CD4-positive, CD25-positive, alpha-beta regulatory T cell (primary cell): Measurements from ENCODE around the gene NFIB. TPM values are rescaled to one million over a fixed set of nuclear protein-coding genes. Genes with fewer than 3 reads are reported as not detected.

Source experiments
- ATAC-seq, 2 donors: fragments of 150-1000 bp; cut with Tn5 transposase; one replicate each; pipeline ENCODE4 v1.10.0; 2021; ENCODE audit warnings: low read depth in 2 of 2, moderate number of reproducible peaks in 2 of 2, moderate library complexity in 1 of 2
- DNase-seq, 3 donors: peaks; one replicate each; pipeline versions ENCODE4 v3.0.0 to v3.0.0-alpha.2; 2012 to 2022; ENCODE audit warnings: mixed read lengths in 1 of 3
- H3K27ac ChIP-seq: one replicate; pipeline ENCODE4 v1.7.0; 2013; ENCODE audit warnings: mild to moderate bottlenecking, low read length; ENCODE audit not compliant: insufficient read depth, poor library complexity, severe bottlenecking
- H3K27me3 ChIP-seq: one replicate; pipeline ENCODE4 v1.7.0; 2013; ENCODE audit warnings: low read length; ENCODE audit not compliant: control insufficient read depth, insufficient read depth
- H3K36me3 ChIP-seq: one replicate; pipeline ENCODE4 v1.7.0; 2013; ENCODE audit warnings: mild to moderate bottlenecking, low read length, moderate library complexity; ENCODE audit not compliant: control insufficient read depth, insufficient read depth
- H3K4me1 ChIP-seq: 2 replicates; pipeline ENCODE4 v1.7.0; 2013; ENCODE audit warnings: mild to moderate bottlenecking, low read length; ENCODE audit not compliant: insufficient read depth, control insufficient read depth, poor library complexity, severe bottlenecking
- H3K4me3 ChIP-seq: one replicate; pipeline ENCODE4 v1.7.0; 2013; ENCODE audit warnings: low read depth, mild to moderate bottlenecking, low read length, moderate library complexity
- H3K9me3 ChIP-seq, 2 experiments: 1 replicate in 1 of 2; 2 replicates in 1 of 2; pipeline ENCODE4 v1.7.0; 2013; ENCODE audit warnings: low read length in 2 of 2, mild to moderate bottlenecking in 1 of 2, moderate library complexity in 1 of 2; ENCODE audit not compliant: control insufficient read depth in 2 of 2
- H3K27ac Mint-ChIP-seq, 3 donors: one replicate each; pipeline ENCODE4 v1.8.0; 2020 to 2022; ENCODE audit warnings: mild to moderate bottlenecking in 3 of 3, mixed read lengths in 3 of 3, moderate library complexity in 2 of 3
- H3K27me3 Mint-ChIP-seq: one replicate; pipeline ENCODE4 v1.8.0; 2022; ENCODE audit warnings: mild to moderate bottlenecking, mixed read lengths
- H3K36me3 Mint-ChIP-seq: one replicate; pipeline ENCODE4 v1.8.0; 2020; ENCODE audit warnings: mixed read lengths
- H3K4me1 Mint-ChIP-seq, 4 donors: one replicate each; pipeline ENCODE4 v1.8.0; 2020 to 2022; ENCODE audit warnings: mixed read lengths in 4 of 4, mild to moderate bottlenecking in 1 of 4
- H3K4me3 Mint-ChIP-seq, 4 donors: one replicate each; pipeline ENCODE4 v1.8.0; 2020 to 2022; ENCODE audit warnings: mild to moderate bottlenecking in 4 of 4, mixed read lengths in 4 of 4, moderate library complexity in 3 of 4
- H3K9me3 Mint-ChIP-seq, 7 donors: one replicate each; pipeline ENCODE4 v1.8.0; 2020 to 2022; ENCODE audit warnings: mixed read lengths in 7 of 7, mild to moderate bottlenecking in 3 of 7, moderate library complexity in 2 of 7
- polyA plus RNA-seq, 4 donors: library from polyadenylated mRNA; unstranded; fragments of 300-500 nt; fragmentation: Illumina TruSeq; gene quantifications; one replicate each; pipeline ENCODE4 v1.2.3, GENCODE V29; 2021
- total RNA-seq: library from RNA; stranded (reverse); gene quantifications from one replicate; pipeline ENCODE4 v1.2.3, GENCODE V29; 2022

Gene NFIB
- total and polyA plus RNA-seq, 5 donors from 2014 or later, result 0.20 TPM; not detected in 4

DNA sequence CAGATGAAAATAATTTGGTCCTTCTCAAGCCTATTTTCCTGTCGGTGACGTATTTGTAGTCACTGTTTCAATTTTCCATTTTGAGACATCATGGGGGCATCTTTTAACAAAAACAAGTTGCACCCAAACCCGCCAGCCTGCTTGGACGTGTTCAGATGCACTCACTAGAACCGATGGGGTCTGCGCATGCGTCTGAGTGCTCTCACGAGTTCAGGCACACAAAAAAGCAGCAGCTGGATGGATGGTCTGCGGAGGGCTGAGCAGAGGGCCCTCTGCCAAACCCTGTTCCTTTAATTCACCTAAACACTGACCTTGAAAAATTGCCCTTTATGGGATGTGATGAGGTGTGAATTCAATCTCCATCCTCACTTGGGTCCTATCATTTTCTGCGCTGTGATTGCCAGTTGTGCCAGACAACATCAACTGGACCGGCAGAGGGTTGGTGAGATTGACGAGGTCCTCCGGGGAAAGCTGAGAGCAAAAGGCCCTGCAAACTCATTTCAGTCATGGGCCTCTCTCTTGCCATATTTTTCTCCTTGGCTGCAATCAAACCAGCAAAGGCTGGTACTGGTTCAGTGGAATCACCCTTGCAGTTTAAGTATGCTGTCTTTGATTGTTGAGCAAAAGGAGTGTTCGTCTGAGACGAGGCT lies 251.9 kb downstream of the NFIB start:
- Mint-ChIP-seq H3K9me3 (peaks cover 0 to 8% (median 2%) of the 10 kb centered on the region in 7 donors), H3K4me3 (no peak overlapping the region), H3K27me3 (no peaks in the 10 kb centered on the region), H3K4me1 (no peaks in the 10 kb centered on the region), H3K36me3 (no peaks in the 10 kb centered on the region), H3K27ac (no peak overlapping the region)
- DNase-seq (no peak), ATAC-seq (no peak)
- Histone ChIP-seq H3K4me1 (no peaks in the 10 kb centered on the region), H3K9me3 (no peaks in the 10 kb centered on the region), H3K4me3 (no peak overlapping the region), H3K27me3 (no peaks in the 10 kb centered on the region), H3K36me3 (no peaks in the 10 kb centered on the region), H3K27ac (no peak overlapping the region)

DNA sequence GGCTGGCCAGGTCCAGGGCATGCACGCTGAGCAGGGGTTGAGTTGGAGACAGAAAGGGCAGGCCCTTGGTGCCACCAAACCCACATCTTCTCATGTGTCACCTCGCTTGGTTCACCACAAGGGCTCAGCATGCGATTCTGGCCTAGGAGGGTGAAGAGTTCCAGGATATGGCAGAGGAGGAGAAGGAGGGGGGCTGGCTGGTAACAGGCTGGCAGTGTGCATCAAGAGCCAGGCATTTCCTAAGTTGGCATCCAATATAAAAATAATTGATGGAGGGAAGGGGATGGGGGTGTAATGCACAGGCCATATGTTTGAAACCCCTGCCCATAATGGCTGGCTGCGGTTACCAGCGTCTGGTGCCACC lies 255.6 kb downstream of the NFIB start:
- Mint-ChIP-seq H3K36me3 (no peaks in the 10 kb centered on the region), H3K27me3 (no peaks in the 10 kb centered on the region), H3K4me1 (no peaks in the 10 kb centered on the region), H3K27ac (no peak overlapping the region), H3K4me3 (no peak overlapping the region), H3K9me3 (peaks cover 0 to 9% (median 1%) of the 10 kb centered on the region in 7 donors)
- Histone ChIP-seq H3K36me3 (no peaks in the 10 kb centered on the region), H3K27me3 (no peaks in the 10 kb centered on the region), H3K9me3 (no peaks in the 10 kb centered on the region), H3K4me3 (no peak overlapping the region), H3K4me1 (no peaks in the 10 kb centered on the region), H3K27ac (no peak overlapping the region)
- no peak for ATAC-seq
- no peak for DNase-seq

DNA sequence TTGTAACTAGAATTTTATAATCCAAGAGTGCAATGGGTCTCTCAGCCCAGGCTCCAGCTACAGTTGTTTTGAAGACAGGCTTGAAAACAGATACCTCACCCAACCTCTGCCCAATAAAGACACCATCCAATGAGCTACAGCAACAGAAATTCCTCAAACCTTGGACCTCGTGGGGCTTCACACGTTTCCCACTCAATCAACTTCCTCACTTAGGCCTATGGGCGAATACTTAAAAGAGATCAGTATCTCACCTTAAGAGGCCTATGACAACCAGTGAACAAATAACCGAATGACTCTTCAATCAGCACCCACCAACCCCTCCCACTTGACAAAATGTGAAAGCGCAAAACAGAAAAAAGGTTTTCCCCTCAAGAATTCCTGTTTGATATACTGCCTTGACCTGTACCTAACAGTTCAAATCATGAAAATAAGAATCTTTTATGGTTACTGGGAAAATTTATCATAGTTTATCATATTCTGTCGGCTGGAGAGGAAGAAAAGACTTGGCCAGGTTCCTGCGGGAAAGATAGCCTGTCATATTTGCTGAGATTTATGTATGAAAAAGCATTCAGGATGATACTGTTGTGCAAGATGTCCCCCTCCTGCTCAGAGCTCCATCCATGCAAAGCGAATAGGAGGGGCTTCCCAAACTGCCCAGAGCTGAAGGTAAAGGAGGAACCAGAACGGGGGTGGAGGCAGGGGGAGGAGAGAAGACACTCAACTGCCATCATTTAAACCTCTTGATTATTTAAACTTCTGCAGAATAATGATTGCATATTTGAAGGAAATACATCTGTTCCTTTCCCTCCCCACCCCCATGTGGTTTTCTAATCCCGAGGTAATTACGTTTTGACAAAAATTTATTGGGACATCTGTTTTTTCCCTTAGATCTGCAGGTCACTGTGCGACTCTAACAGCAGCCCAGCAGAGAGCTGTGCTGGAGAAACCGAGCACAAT lies 256.3 kb downstream of the NFIB start:
- Mint-ChIP-seq H3K27ac (no peak overlapping the region), H3K4me3 (no peak overlapping the region), H3K36me3 (no peaks in the 10 kb centered on the region), H3K9me3 (peaks cover 0 to 9% (median 1%) of the 10 kb centered on the region in 7 donors), H3K4me1 (no peaks in the 10 kb centered on the region), H3K27me3 (no peaks in the 10 kb centered on the region)
- DNase-seq (no peak), ATAC-seq (no peak)
- no peaks in the 10 kb centered on the region for H3K4me1 ChIP-seq
- H3K27me3 ChIP-seq, result no peaks in the 10 kb centered on the region
- no peaks in the 10 kb centered on the region for H3K9me3 ChIP-seq
- H3K4me3 ChIP-seq, result no peak overlapping the region
- no peaks in the 10 kb centered on the region for H3K36me3 ChIP-seq
- H3K27ac ChIP-seq, result no peak overlapping the region

DNA sequence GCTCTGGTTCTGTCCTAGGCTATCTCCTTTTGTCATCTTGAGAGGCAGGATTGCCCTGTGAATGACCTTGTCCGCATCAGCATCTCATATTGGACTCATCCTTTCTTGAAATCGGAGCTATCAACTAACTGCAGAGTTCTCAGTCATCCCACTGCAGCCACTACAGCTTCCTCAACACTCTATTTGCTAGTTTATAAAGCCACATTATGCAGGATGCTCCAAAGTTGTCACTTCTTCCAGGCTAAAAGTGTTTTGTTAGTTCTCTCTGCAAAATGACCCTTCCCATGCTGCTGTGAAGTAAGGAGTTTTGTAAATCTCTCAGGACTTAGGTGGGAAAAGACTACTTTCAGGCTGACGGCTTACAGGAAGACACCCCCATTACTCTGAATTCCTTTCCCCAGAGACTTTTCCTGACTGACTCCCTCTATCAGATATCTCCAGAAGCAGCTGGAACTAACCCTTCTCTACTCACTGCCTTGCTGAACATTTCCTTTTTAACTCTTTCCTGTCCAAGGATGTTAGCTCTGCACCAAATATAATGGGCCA lies 257.6 kb downstream of the NFIB start:
- Histone ChIP-seq H3K9me3 (no peaks in the 10 kb centered on the region), H3K36me3 (no peaks in the 10 kb centered on the region), H3K27ac (no peak overlapping the region), H3K27me3 (no peaks in the 10 kb centered on the region), H3K4me3 (no peak overlapping the region), H3K4me1 (no peaks in the 10 kb centered on the region)
- no peak overlapping the region for H3K4me3 Mint-ChIP-seq
- no peak for ATAC-seq
- no peaks in the 10 kb centered on the region for H3K36me3 Mint-ChIP-seq
- no peak overlapping the region for H3K27ac Mint-ChIP-seq
- no peaks in the 10 kb centered on the region for H3K27me3 Mint-ChIP-seq
- DNase-seq, result no peak
- peaks cover 0 to 9% (median 1%) of the 10 kb centered on the region in 7 donors for H3K9me3 Mint-ChIP-seq
- H3K4me1 Mint-ChIP-seq, result no peaks in the 10 kb centered on the region

DNA sequence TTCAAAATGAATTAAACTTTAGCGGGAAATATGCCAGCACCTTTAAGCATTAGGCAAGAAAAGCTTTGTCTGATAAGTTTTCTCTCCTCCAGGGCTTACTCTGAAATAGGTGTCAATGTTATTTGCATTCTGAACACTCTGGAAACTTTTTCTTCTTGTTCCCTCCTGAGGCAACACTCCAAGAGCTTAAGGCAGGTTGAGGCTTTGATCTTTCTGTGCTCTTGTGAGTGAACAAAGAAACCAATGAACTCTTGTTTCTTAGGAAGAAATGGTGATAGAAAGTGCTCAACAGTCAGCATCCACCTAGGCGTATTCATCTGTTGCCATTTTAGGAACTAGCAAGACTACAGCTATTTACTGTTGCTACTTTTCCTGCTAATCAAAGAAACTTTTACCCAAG lies 259.8 kb downstream of the NFIB start:
- Histone ChIP-seq H3K27ac (no peak overlapping the region), H3K9me3 (no peaks in the 10 kb centered on the region), H3K4me3 (no peak overlapping the region), H3K27me3 (no peaks in the 10 kb centered on the region), H3K4me1 (no peaks in the 10 kb centered on the region), H3K36me3 (no peaks in the 10 kb centered on the region)
- no peak for ATAC-seq
- no peak for DNase-seq
- H3K4me3 Mint-ChIP-seq, result no peak overlapping the region
- H3K9me3 Mint-ChIP-seq, result peaks cover 0 to 8% (median 0%) of the 10 kb centered on the region in 7 donors
- H3K4me1 Mint-ChIP-seq, result no peaks in the 10 kb centered on the region
- H3K27me3 Mint-ChIP-seq, result no peaks in the 10 kb centered on the region
- no peaks in the 10 kb centered on the region for H3K36me3 Mint-ChIP-seq
- H3K27ac Mint-ChIP-seq, result no peak overlapping the region

DNA sequence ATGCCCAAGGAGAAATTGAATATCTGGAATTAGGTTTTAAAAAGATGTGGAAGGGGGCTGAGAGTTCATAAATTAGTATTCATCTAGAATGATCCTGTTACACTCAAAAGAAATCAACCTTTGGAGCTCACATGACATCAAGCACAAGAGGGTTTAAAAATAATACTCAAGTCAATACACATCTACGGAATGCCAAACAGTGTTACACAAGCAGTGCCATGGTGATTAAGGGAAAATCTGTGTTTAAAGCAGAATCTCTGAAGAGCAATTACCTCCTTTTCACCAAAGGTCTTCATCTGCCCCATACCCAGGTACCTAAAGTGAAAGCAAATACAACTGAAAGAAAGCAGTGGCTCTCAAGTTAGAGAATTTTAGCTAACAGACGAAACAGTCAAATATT lies 261.6 kb downstream of the NFIB start:
- H3K4me3 Mint-ChIP-seq, result no peak overlapping the region
- no peaks in the 10 kb centered on the region for H3K36me3 Mint-ChIP-seq
- Histone ChIP-seq H3K27ac (no peak overlapping the region), H3K9me3 (no peaks in the 10 kb centered on the region), H3K4me1 (no peaks in the 10 kb centered on the region), H3K27me3 (no peaks in the 10 kb centered on the region), H3K36me3 (no peaks in the 10 kb centered on the region), H3K4me3 (no peak overlapping the region)
- H3K9me3 Mint-ChIP-seq, result peaks cover 0 to 8% (median 0%) of the 10 kb centered on the region in 7 donors
- no peak for DNase-seq
- no peak for ATAC-seq
- no peaks in the 10 kb centered on the region for H3K4me1 Mint-ChIP-seq
- H3K27me3 Mint-ChIP-seq, result no peaks in the 10 kb centered on the region
- H3K27ac Mint-ChIP-seq, result no peak overlapping the region

DNA sequence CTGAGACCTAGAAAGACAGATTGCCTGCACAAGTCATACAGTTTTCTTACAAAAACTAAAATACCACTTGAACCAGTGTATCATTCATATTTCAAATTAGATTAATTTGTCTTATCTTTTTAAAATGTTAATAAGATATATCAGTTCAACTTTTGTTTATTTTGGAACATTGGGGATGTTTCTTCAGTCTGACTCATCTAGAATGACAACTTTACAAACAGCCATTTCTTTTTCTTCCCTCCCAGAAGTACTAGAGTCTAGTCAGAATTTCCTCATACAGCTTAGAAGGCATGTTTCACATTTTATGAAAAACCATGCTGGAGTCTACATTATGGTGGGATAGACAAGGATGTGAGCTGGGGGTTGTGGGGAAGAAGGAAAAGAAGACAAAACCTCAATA lies 262.5 kb downstream of the NFIB start:
- Histone ChIP-seq H3K27me3 (no peaks in the 10 kb centered on the region), H3K4me3 (no peak overlapping the region), H3K4me1 (no peaks in the 10 kb centered on the region), H3K36me3 (no peaks in the 10 kb centered on the region), H3K9me3 (no peaks in the 10 kb centered on the region), H3K27ac (no peak overlapping the region)
- H3K9me3 Mint-ChIP-seq, result peaks cover 0 to 6% (median 1%) of the 10 kb centered on the region in 7 donors
- H3K27ac Mint-ChIP-seq, result no peak overlapping the region
- H3K4me3 Mint-ChIP-seq, result no peak overlapping the region
- no peak for ATAC-seq
- H3K27me3 Mint-ChIP-seq, result no peaks in the 10 kb centered on the region
- H3K36me3 Mint-ChIP-seq, result no peaks in the 10 kb centered on the region
- DNase-seq, result no peak
- no peaks in the 10 kb centered on the region for H3K4me1 Mint-ChIP-seq
